HepG2 (cell line): Measurements from ENCODE around the gene FIZ1. TPM values are rescaled to one million over a fixed set of nuclear protein-coding genes. Genes with fewer than 3 reads are reported as not detected.

Source experiments
- BRD4 ChIP-seq: sonication (generic); formaldehyde crosslinking; IDR thresholded peaks from 2 replicates; pipeline ENCODE4 v1.4.0; 2020; ENCODE audit warnings: missing genetic modification reagents
- MED8 ChIP-seq: sonication (generic); formaldehyde crosslinking; IDR thresholded peaks from 2 replicates; pipeline ENCODE4 v1.8.1; 2023; ENCODE audit warnings: mild to moderate bottlenecking, missing genetic modification reagents; ENCODE audit not compliant: insufficient replicate concordance
- NCOA5 ChIP-seq: sonication (generic); formaldehyde crosslinking; IDR thresholded peaks from 2 replicates; pipeline ENCODE4 v1.4.0; 2020; ENCODE audit warnings: missing genetic modification reagents
- SRY ChIP-seq: sonication (generic); formaldehyde crosslinking; IDR thresholded peaks from 2 replicates; pipeline ENCODE4 v1.8.0; 2022; ENCODE audit warnings: mild to moderate bottlenecking, missing genetic modification reagents
- TCF7L2 ChIP-seq: IDR thresholded peaks from 2 replicates; pipeline ENCODE4 v1.6.1; 2011; ENCODE audit warnings: mild to moderate bottlenecking, low read depth, low read length, moderate library complexity
- TOE1 ChIP-seq: sonication (generic); formaldehyde crosslinking; IDR thresholded peaks from 2 replicates; pipeline ENCODE4 v1.4.0; 2020; ENCODE audit warnings: mild to moderate bottlenecking, missing genetic modification reagents
- ZMYM4 ChIP-seq: sonication (generic); formaldehyde crosslinking; IDR thresholded peaks from 2 replicates; pipeline ENCODE4 v1.8.1; 2023; ENCODE audit warnings: mild to moderate bottlenecking, missing genetic modification reagents
- ZNF274 ChIP-seq: sonication (generic); formaldehyde crosslinking; IDR thresholded peaks from 2 replicates; pipeline ENCODE4 v1.5.1; 2020; ENCODE audit warnings: mild to moderate bottlenecking, missing genetic modification reagents
- ZNF570 ChIP-seq: sonication (generic); formaldehyde crosslinking; IDR thresholded peaks from 2 replicates; pipeline ENCODE4 v1.4.0; 2020; ENCODE audit warnings: mild to moderate bottlenecking, missing genetic modification reagents, borderline replicate concordance
- polyA plus RNA-seq, 8 experiments: library from polyadenylated mRNA; depleted of rRNA in 3 of 8; stranded (reverse) in 7 of 8; unstranded in 1 of 8; fragments of >200 nt; fragmentation: Illumina TruSeq in 4 of 8; extraction: Trizol in 4 of 8; gene quantifications; 2 replicates each; pipeline versions ENCODE4 v1.2.1 to v1.2.3, GENCODE V29; 2011 to 2016; ENCODE audit warnings: low read depth in 4 of 8, missing spikeins in 1 of 8, mixed read lengths in 1 of 8; ENCODE audit not compliant: insufficient read depth in 1 of 8
- total RNA-seq, 5 experiments: library from RNA; depleted of rRNA; stranded (reverse); fragments of >200 nt; fragmentation: Illumina TruSeq; extraction: Trizol; gene quantifications; 2 replicates each; pipeline ENCODE4 v1.2.3, GENCODE V29; 2016; ENCODE audit warnings: low read depth in 1 of 5
- TF ChIP-seq, protein P1 (sequence below): IDR thresholded peaks from 2 replicates; pipeline ENCODE4 v1.6.1; 2016; ENCODE audit warnings: low read depth, missing genetic modification reagents, missing compliant biosample characterization
- TF ChIP-seq, protein P2 (sequence below): sonication (generic); formaldehyde crosslinking; IDR thresholded peaks from 2 replicates; pipeline ENCODE4 v1.5.0; 2020; ENCODE audit warnings: mild to moderate bottlenecking, missing genetic modification reagents, borderline replicate concordance
- TF ChIP-seq, protein P3 (sequence below): sonication (generic); formaldehyde crosslinking; IDR thresholded peaks from 2 replicates; pipeline ENCODE4 v1.4.0; 2020; ENCODE audit warnings: missing genetic modification reagents
- TF ChIP-seq, protein P4 (sequence below): sonication (generic); formaldehyde crosslinking; conservative IDR thresholded peaks from 2 replicates; pipeline ENCODE4 v1.8.0; 2022; ENCODE audit warnings: missing genetic modification reagents
- TF ChIP-seq, protein P5 (sequence below): sonication (generic); formaldehyde crosslinking; IDR thresholded peaks from 2 replicates; pipeline ENCODE4 v1.5.0; 2020; ENCODE audit warnings: missing genetic modification reagents, mild to moderate bottlenecking, borderline replicate concordance

Gene FIZ1
- total and polyA plus RNA-seq, 2 of the 13 experiments (the other 11 are each of a cell fraction or from before 2014, with no cell fraction given) = 3.6 to 5.9 TPM

DNA sequence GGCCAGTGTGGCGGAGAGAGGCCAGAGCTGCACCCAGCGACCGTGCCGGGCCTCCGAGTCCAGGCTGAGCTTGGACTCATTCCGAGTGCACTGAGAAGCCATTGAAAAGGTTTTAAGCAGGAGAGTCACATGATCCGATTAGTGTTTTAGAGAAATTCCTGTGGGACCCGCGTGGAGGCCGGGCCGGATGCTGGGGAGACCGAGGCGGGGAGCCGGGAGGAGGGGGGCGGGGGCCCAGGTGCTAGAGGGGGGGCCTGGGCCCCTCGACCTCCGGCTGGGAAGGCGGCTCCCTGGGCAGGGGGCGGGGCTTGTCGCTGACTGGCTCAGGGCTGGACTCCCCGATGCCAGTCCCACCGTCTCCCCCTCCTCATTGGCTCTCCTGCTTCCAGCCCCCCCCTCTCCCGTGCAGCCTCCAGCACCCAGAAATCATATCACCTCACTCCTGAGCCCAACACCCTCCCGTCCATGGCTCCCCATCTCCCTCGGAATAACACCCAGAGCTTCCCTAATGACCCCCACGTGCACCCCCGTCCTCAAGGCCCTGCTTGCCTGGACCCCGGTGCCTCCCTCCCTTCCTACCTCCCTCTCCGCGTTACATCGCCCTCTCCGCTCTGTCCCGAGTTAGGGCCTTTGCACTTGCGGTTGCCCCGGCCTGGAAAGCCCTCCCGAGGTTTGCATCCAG, 13.5 kb downstream of the FIZ1 start (continued):
- TF ChIP-seq, protein P1, sequence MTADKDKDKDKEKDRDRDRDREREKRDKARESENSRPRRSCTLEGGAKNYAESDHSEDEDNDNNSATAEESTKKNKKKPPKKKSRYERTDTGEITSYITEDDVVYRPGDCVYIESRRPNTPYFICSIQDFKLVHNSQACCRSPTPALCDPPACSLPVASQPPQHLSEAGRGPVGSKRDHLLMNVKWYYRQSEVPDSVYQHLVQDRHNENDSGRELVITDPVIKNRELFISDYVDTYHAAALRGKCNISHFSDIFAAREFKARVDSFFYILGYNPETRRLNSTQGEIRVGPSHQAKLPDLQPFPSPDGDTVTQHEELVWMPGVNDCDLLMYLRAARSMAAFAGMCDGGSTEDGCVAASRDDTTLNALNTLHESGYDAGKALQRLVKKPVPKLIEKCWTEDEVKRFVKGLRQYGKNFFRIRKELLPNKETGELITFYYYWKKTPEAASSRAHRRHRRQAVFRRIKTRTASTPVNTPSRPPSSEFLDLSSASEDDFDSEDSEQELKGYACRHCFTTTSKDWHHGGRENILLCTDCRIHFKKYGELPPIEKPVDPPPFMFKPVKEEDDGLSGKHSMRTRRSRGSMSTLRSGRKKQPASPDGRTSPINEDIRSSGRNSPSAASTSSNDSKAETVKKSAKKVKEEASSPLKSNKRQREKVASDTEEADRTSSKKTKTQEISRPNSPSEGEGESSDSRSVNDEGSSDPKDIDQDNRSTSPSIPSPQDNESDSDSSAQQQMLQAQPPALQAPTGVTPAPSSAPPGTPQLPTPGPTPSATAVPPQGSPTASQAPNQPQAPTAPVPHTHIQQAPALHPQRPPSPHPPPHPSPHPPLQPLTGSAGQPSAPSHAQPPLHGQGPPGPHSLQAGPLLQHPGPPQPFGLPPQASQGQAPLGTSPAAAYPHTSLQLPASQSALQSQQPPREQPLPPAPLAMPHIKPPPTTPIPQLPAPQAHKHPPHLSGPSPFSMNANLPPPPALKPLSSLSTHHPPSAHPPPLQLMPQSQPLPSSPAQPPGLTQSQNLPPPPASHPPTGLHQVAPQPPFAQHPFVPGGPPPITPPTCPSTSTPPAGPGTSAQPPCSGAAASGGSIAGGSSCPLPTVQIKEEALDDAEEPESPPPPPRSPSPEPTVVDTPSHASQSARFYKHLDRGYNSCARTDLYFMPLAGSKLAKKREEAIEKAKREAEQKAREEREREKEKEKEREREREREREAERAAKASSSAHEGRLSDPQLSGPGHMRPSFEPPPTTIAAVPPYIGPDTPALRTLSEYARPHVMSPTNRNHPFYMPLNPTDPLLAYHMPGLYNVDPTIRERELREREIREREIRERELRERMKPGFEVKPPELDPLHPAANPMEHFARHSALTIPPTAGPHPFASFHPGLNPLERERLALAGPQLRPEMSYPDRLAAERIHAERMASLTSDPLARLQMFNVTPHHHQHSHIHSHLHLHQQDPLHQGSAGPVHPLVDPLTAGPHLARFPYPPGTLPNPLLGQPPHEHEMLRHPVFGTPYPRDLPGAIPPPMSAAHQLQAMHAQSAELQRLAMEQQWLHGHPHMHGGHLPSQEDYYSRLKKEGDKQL (CRISPR knock-in tag) = no peak
- TF ChIP-seq, protein P2, sequence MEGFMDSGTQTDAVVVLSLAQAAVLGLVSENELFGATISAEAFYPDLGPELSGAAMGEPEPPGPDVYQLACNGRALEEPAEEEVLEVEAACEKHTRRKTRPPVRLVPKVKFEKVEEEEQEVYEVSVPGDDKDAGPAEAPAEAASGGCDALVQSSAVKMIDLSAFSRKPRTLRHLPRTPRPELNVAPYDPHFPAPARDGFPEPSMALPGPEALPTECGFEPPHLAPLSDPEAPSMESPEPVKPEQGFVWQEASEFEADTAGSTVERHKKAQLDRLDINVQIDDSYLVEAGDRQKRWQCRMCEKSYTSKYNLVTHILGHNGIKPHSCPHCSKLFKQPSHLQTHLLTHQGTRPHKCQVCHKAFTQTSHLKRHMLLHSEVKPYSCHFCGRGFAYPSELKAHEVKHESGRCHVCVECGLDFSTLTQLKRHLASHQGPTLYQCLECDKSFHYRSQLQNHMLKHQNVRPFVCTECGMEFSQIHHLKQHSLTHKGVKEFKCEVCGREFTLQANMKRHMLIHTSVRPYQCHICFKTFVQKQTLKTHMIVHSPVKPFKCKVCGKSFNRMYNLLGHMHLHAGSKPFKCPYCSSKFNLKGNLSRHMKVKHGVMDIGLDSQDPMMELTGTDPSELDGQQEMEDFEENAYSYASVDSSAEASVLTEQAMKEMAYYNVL (CRISPR knock-in tag) = no peak
- TF ChIP-seq NCOA5 (CRISPR knock-in tag) (no peak), ZNF274 (CRISPR knock-in tag) (0 out of 2 replicates have a peak, but pooled peaks have one; percentile 19), MED8 (CRISPR knock-in tag) (no peak), SRY (no peak), TOE1 (CRISPR knock-in tag) (no peak), TCF7L2 (no peak), ZNF570 (CRISPR knock-in tag) (no peak), ZMYM4 (CRISPR knock-in tag) (no peak; the same call in 1 of the 2 replicates), BRD4 (CRISPR knock-in tag) (no peak)
- TF ChIP-seq, protein P3, sequence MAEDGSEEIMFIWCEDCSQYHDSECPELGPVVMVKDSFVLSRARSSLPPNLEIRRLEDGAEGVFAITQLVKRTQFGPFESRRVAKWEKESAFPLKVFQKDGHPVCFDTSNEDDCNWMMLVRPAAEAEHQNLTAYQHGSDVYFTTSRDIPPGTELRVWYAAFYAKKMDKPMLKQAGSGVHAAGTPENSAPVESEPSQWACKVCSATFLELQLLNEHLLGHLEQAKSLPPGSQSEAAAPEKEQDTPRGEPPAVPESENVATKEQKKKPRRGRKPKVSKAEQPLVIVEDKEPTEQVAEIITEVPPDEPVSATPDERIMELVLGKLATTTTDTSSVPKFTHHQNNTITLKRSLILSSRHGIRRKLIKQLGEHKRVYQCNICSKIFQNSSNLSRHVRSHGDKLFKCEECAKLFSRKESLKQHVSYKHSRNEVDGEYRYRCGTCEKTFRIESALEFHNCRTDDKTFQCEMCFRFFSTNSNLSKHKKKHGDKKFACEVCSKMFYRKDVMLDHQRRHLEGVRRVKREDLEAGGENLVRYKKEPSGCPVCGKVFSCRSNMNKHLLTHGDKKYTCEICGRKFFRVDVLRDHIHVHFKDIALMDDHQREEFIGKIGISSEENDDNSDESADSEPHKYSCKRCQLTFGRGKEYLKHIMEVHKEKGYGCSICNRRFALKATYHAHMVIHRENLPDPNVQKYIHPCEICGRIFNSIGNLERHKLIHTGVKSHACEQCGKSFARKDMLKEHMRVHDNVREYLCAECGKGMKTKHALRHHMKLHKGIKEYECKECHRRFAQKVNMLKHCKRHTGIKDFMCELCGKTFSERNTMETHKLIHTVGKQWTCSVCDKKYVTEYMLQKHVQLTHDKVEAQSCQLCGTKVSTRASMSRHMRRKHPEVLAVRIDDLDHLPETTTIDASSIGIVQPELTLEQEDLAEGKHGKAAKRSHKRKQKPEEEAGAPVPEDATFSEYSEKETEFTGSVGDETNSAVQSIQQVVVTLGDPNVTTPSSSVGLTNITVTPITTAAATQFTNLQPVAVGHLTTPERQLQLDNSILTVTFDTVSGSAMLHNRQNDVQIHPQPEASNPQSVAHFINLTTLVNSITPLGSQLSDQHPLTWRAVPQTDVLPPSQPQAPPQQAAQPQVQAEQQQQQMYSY (CRISPR knock-in tag) = no peak
- TF ChIP-seq, protein P4, sequence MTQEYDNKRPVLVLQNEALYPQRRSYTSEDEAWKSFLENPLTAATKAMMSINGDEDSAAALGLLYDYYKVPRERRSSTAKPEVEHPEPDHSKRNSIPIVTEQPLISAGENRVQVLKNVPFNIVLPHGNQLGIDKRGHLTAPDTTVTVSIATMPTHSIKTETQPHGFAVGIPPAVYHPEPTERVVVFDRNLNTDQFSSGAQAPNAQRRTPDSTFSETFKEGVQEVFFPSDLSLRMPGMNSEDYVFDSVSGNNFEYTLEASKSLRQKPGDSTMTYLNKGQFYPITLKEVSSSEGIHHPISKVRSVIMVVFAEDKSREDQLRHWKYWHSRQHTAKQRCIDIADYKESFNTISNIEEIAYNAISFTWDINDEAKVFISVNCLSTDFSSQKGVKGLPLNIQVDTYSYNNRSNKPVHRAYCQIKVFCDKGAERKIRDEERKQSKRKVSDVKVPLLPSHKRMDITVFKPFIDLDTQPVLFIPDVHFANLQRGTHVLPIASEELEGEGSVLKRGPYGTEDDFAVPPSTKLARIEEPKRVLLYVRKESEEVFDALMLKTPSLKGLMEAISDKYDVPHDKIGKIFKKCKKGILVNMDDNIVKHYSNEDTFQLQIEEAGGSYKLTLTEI (CRISPR knock-in tag) = no peak
- TF ChIP-seq, protein P5, sequence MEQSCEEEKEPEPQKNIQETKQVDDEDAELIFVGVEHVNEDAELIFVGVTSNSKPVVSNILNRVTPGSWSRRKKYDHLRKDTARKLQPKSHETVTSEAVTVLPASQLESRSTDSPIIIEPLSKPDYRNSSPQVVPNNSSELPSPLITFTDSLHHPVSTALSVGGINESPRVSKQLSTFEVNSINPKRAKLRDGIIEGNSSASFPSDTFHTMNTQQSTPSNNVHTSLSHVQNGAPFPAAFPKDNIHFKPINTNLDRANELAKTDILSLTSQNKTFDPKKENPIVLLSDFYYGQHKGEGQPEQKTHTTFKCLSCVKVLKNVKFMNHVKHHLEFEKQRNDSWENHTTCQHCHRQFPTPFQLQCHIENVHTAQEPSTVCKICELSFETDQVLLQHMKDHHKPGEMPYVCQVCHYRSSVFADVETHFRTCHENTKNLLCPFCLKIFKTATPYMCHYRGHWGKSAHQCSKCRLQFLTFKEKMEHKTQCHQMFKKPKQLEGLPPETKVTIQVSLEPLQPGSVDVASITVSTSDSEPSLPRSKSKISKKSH (CRISPR knock-in tag) = no peak
